Pulmonary artery endothelial cell (primary cell): Measurements from ENCODE around the gene GTF2H1. TPM values are rescaled to one million over a fixed set of nuclear protein-coding genes. Genes with fewer than 3 reads are reported as not detected.

Source experiments
- DNase-seq: peaks from one replicate; pipeline ENCODE4 v3.0.0-alpha.2; 2011; ENCODE audit warnings: low read depth, low spot score
- total RNA-seq: library from RNA; depleted of rRNA; stranded (reverse); fragments of >200 nt; gene quantifications from 2 replicates; pipeline ENCODE4 v1.2.3, GENCODE V29; 2014

Gene GTF2H1
- 52.4 and 60.7 TPM in 2 replicates for total RNA-seq

DNA sequence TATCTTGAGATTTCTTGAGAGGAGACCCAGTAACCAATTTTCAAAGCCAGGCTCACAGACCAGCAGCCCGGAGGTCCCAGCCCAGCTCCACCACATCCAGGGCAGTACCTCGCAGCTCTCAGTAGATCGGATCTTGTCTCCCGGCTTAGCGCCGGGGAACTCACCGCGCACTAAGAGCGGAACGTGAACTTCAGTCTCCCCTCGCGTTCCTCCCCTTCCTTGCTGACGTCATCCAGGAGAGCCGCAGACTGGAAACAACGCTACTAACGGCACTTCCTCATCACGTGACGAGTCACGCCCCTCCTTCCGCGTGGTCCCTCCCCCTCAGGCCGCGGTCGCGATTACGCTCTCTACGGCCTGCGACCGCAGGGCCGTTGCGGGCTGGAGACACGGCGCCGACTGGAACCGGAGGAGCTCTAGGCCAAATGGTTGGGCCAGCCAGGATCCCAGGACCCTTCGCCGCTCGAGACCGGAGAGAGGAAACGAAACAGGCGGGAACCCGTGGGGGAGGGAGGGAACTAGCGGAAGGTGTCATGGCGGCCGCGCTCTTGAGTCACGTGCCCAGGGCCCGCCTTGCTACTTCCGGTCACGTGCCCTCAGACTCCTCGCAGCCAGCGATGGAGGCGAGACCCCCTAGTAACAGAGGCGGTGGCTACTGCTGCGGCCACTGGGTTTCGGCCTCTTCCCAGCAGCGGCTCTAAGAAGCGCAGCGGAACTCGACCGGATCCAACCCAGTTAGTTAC lies at the start of gene GTF2H1, which contains the start of gene HPS5:
GTF2H1 (plus strand) TSS at position 599 of the 743 bp plus-strand sequence. CDS start 10,508 bp downstream, outside the sequence.
HPS5 (minus strand) TSS at position 172 of the 743 bp plus-strand sequence. CDS start 4,282 bp downstream, outside the sequence.
- DNase-seq, result peak; percentile 97

DNA sequence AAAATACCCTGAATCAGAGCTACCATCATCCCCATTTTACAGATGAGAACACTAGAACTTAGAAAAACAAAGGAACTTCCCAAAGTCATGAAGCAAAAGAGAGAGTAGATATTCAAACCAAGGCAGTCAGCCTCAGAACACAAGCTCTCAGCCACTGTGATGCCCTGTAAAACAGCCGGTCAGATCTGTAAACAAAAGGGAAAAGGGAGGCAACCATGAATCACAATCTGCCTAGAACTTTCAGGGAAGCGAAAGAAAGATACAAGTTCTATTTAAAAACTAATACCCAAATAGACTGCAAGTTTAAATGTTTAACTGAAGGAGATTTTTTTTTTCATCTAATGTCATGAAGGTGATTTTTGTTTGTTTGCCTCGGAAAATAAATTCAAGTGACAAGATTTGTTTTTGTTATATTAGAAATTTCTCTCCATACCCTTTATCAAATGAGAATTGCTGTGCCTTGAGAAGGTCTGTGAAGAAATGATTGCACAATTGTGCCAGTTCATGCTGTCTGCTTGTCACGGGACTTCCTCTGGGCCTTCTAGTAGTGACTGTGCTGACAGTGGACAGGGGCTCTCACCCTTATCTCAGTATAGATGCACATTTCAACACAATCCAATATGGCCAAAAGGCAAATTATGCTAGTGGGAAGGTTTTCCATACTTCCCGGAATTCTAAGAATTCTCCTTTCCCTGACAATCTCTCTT lies 44.6 kb upstream of the GTF2H1 start:
- no peak for DNase-seq

DNA sequence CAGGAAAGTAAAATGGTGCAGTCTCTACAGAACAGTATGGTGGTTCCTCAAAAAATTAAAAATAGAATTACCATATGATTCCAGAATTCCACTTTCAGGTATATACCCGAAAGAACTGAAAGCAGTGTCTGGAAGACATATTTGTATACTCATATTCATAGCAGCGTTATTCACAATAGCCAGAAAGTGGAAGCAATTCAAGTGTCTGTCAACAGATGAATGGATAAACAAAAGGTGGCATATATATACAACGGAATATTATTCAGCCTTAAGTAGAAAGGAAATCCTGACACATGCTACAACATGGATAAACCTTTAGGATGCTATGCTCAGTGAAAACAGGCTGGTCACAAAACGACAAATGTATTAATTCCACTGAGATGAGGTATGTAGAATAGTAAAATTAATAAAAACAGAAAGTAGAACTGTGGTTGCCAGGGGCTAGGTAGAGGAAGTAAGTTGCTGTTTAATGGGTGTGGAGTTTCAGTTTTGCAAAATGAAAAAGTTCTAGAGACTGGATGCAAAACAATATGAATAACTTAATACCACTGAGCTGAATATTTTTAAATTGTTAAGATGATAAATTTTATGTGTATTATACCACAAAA lies 41.8 kb upstream of the GTF2H1 start:
- no peak for DNase-seq

DNA sequence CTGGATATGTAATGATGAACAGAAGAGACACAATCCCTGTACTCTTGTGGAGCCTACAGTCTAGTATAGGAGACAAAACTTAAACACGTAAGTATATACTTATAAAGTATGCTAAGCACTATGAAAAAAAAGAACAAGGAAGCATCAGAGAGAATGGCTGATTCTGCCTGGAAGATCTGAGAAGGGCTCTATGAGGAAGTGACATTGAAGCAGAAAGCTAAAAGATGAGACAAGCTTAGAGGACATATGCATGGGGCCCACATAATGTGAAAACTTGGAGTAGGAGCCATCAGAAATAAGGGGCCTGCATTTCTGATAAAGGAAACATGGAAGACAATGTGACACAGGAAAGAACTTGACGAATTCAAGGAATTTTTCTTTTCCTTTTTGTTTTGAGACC lies 39.7 kb upstream of the GTF2H1 start:
- no peak for DNase-seq

DNA sequence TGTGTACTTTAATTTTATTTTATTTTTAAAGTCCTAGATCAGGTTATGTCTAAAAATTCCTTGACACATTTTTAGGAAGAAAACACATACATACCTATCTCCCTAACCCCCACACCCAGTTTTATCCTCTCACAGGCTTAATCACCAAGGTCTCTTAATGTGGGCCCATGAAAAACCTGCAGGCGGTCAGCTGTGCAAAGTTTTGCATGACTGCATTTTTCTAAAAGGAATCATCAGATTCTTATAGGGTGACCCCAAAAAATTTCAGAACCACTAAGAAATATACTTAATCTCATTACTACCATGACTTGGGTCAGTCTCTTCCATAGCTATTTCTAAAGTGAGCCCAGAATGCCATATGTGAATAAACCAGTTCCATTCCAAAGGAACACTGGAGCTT lies 36.5 kb upstream of the GTF2H1 start:
- no peak for DNase-seq

DNA sequence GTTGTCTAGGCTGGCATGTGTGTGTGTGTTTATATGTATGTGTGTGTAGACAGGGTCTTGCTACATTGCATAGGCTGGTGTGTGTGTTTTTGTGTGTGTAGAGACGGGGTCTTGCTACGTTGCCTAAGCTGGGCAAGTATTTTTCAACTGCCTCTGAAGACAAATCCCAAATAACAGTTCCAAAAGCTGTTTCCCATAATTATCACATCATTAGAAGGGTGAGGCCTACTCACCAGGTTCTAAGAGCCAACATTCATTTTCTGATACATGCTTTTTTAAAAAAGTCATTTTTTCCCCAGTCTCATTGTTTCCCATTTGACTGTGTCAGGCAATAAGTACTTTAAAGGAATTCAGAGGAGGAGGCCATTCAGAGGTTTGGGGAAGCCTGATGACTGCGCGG lies 33.5 kb upstream of the GTF2H1 start:
- DNase-seq, result no peak

DNA sequence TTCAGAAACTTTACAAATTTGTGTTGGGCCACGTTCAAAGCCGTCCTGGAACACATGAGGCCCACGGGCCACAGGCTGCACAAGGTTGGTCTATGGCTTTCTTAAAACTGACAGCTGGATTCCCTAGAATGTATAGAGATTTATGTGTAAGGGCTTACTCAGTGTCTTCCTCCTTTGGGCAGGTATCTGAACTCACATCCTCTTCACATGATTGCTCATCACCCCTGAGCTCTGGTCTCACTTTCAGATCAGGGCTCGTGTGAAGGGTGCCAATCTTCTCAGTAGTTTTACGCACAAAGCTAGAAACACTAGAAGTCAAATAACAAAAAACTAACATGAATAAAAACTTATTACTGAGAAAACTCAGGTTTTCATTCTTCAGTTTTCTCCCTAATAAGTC lies 27.5 kb upstream of the GTF2H1 start:
- no peak for DNase-seq

DNA sequence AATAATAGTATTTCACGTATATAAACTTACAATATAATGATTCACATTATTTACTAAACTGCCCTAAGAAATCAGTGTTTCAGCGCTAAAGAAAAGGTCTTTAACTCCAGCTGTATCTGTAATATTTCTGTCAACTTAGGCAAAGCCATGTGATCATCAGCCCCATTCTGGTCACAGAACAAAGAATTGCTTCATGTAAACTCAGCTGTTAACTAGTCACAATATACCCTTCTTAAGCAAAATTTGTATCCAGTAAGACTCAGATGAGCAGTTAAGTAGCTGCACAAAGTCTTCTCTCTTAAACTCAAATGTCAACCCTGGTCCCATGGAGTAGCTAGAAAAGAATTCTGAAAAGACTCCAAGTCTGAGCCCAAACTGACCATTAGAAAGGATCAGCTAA lies 27.1 kb upstream of the GTF2H1 start:
- DNase-seq, result no peak

DNA sequence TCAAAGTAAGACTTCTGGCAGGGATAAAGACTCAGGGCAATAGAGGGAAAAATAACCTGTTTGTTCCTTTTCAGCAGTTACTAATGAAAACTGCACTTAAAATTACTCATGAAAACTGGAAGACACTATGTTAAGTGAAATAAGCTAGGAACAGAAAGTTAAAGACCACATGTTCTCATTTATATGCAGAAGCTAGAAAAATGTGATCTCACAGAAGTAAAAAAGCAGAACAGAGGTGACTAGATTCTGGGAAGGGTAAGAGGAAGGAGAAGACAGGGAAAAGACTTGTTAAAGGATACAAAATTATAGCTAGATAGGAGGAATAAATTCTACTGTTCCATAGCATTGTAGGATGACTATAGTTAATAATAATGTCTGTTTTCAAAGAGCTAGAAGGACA lies 22.6 kb upstream of the GTF2H1 start:
- no peak for DNase-seq

DNA sequence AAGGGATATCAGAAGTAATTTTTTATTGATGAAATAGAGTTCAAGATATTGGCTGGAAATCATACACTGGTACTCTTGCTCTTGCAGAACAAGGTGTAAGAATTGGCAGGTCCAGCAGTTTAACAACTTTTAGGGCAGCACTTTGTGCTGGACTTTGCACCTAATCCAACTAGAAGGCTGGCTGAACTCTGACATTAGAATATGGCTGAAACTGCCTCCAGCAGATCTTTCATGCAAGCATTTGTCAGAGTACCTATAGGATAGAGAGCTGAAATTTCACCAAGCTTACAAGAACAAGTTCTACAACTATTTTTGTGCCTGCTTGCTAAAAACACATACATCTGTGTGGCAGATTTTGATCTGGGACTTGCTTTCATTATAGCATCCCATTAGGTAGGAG lies 17.6 kb upstream of the GTF2H1 start:
- DNase-seq, result no peak

DNA sequence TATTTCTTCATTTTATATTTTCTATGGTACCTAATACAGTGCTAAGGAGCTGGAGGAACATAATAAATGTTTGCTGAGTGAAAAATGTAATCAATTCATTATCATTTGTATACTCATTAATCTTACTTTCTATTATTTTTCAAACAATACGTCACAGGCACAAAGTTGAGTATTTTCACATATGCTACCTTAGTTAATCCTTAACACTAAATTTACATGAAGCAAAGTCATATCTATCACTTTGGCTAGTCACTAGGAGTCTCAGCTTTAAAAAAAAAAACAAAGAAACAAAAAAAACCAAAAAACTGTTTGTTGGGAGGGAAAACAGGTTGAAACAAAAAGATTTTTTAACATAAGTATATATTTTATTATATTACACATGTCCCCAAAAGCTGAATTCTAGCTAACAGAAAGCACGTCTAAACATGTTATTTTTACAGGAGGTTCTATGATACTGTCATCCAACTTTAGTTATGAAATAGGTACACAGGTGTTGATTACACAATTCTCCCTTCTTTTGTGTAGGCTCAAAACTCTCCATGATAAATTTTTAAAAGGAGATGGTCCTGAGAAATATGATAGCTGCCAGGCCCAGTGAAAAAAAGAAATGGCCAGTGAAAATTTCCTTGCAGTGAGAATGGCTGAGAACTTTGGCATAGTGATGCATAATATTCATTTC lies 14.8 kb upstream of the GTF2H1 start:
- DNase-seq, result no peak

DNA sequence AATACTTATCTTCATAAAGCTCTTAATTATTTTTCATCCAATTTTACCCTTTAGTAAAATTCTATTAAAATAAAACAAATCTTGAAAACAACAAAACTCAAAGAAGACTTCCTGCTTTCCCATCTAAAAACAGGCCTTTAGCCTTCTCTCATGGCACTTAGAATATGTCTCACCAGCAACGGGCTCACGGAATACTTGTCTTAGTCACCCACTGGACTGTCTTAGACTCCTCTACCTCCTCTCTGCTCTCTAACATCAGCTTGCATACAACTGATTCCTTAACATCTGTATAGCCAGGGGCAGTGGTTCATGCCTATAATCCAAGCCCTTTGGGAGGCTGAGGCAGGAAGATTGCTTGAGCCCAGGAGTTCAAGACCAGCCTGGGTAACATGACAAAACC lies 14.1 kb upstream of the GTF2H1 start:
- no peak for DNase-seq

DNA sequence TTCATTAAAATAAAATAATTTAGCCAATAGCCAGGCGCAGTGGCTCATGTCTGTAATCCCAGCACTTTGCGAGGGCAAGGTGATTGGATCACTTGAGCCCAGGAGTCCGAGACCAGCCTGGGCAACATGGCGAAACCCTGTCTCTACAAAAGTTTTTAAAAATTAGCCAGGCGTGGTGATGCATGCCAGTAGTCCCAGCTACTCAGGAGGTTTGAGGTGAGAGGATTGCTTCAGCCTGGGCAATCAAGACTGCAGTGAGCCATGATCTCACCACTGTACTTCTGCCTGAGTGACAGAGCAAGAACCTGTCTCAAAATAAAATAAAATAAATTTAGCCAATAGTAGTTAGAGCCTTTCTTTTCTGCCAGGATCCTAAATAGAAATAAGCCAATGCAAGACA lies 12.7 kb upstream of the GTF2H1 start:
- no peak for DNase-seq

DNA sequence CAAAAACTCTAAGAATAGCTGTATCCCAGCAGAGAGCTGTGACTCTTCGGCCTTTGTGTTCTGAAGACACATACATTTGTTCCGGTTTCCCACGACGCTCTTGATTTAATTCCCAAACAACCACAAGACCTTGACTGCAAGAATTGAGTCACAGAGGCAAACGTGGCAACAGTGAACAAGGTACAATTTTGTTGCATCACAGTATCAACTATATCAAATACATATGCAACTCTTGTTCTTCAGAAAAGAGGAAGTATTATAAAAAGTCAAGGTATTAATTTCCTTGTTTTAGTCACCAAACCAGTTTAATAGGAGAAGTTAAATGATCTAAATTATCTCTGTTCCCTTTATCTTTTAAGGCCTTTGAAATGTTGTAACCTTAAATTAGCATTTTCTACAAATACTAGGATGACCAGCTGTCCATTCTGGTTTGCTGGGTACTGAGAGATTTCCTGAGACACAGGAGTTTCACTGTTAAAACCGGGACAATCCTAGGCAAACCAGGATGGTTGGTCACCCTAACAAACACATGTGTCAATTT lies 11.5 kb upstream of the GTF2H1 start:
- no peak for DNase-seq

DNA sequence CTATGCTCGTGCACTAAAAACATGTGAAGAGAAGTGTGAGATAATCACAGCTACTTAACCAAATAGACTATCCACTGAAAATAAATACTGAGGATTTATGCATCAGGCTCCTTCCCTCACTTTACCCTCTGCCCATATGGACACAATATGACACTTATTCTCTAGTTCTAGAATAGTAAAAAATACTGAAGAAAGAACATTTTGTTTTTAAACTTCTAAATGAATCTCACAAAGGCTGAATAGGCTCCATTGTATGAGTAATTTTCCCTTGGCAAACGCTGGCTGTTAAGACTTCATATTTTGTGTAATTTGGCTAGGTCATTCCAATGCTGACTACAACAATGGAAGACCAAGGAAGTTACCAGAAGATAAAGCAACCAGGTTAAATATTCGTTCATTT lies 10.4 kb upstream of the GTF2H1 start:
- no peak for DNase-seq

DNA sequence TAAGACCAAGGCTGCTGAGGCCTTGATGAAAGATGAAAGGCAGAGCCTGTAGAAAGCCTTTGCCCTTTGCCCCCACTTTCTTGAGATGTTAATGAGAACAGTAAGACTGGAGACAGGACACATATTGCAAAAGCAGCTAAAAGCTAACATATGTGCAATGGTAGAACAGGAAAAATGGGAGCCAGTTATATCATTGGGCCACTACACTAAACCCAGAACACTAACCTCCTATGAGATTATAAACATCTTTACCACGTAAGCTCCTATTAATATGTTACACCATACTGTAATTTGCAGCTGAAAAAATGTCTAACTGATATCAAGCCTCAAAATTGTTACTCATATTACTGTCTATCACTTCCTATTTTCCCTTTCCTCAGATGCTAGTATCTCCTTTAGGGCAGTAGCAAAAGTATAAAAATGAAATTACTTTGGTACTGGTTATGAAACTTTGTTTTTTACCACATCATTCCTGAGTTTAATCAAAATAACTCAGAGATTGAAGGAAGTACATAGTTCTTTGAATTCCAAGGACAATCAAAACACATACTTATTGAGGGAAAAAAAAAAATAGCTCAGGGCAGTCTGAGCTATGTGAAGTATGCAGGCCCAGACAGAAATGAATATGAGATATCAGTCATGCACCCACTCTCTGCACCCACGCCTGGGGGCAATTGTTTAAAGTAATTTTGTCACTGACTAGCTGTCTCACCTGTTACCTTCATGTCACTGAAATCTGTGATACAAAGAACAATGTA lies 9.5 kb upstream of the GTF2H1 start:
- no peak for DNase-seq

DNA sequence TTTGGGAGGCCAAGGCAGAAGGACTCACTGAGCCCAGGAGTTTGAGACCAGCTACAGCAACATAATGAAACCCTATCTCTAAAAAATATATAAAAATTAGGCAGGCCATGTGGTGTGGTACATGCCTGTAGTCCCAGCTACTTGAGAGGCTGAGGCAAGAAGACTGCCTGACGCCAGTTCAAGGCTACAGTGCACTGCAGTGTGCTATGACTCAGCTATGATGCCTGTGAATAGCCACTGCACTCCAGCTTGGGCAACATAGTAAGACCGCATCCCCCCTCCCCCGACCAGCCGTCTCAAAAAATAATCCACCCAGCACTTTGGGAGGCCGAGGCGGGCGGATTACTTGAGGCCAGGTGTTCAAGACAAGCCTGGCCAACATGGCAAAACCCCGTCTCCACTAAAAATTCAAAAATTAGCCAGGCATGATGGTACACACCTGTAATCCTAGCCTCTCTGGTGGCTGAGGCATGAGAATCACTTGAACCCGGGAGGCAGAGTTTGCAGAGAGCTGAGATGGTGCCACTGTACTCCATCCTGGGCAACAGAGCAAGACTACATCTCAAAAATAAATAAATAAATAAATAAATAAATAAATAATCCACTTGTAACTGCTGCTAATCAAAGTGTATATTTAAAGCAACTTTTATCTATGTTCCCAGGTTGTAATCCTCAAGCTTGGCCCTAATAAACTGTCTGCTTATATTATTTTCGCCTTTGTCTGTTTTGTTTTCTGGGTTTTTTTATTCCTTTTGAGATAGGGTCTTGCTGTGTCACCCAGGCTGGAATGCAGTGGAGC lies 8.2 kb upstream of the GTF2H1 start:
- no peak for DNase-seq

DNA sequence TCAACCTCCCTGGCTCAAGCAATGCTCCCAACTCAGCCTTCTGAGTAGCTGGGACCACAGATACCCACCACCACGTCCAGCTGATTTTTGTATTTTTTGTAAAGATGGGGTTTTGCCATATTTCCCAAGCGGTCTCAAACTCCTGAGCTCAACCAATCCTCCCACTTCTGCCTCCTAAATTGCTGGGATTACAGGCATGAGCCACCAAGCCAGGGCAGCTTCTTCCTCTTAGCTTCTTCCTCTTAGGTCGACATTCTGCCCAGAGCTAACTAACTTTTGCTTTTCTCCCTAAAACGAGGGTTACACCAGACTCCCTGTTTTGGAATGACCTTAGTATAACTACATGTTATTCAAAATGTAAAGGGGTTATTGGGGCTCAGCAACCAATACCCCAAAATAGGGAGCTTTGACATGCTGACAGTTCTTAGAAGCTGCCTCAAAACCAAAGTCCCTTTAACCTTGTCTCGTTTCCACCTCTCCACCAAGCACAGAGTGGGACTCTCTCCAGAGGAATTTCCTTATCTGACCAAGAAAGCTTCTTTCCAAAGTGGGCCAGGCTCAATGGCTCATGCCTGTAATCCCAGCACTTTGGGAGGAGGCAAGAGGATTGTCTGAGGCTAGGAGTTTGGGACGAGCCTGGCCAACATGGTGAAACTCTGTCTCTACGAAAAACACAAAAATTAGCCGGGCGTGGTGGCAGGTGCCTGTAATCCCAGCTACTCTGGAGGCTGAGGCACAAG lies 7.4 kb upstream of the GTF2H1 start:
- DNase-seq, result no peak

DNA sequence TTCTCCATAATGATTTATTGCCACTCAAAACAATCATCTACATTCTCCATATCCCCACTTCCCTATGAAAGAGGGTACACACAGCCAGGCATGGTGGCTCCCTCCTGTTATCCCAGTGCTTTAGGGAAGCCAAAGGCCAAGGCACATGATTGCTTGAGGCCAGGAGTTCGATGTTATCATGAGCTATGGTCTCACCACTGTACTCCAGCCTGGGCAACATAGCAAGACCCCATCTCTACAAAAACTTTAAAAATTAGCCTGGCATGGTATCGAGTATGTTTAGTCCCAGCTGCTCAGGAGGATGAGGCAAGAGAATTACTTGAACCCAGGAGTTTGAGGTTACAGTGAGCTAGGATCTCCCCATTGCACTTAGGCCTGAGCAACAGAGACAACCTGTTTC lies 6.5 kb upstream of the GTF2H1 start:
- no peak for DNase-seq
